Forelimb muscle (tissue), 1 donor: ENCODE results near the gene LAMP1. TPM values are rescaled to one million over a fixed set of nuclear protein-coding genes. Genes with fewer than 3 reads are reported as not detected.
A peak's percentile ranks its signal among the peaks of the same experiment; 100 is the strongest.
"Not testable (repeated sequence)": the region's sequence is repeated elsewhere in the genome, so short reads cannot be mapped to it uniquely, and the experiment has no call there.

Source experiments
- DNase-seq: peaks from one replicate; pipeline ENCODE4 v3.0.0-alpha.2; 2013; ENCODE audit warnings: low read depth
- polyA plus RNA-seq: library from polyadenylated mRNA; unstranded; fragments of 120-200 nt; gene quantifications from one replicate; pipeline ENCODE4 v1.2.1, GENCODE V29; 2013; ENCODE audit not compliant: insufficient read length

The LAMP1 gene, protein sequence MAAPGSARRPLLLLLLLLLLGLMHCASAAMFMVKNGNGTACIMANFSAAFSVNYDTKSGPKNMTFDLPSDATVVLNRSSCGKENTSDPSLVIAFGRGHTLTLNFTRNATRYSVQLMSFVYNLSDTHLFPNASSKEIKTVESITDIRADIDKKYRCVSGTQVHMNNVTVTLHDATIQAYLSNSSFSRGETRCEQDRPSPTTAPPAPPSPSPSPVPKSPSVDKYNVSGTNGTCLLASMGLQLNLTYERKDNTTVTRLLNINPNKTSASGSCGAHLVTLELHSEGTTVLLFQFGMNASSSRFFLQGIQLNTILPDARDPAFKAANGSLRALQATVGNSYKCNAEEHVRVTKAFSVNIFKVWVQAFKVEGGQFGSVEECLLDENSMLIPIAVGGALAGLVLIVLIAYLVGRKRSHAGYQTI
- 79.0 TPM for polyA plus RNA-seq

DNA sequence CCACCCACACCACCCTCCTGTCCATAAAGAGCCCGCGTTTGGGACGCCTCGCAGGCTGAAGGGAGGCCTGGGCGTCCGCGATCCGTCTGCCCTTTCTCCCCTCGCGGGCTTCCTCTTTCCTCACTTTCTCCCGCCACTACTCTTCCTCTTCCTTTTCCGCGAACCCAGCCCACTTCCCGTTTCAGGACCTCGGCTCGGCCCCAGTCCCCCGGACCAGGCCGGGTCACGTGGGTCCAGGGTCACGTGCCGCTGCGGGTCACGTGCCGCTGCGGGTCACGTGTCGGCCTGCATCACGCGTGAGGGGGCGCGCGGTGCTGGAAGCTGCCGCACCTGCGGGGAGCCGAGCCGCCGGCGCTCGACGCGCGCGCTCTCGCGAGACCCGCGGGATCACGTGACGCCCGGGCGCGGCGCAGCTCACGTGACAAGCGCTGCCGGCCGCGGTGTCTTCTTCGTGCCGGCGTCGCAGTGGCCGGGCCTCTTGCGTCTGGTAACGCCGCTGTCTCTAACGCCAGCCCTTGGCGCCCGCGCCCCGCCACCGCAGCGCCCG is at the start of gene LAMP1:
TSS of gene LAMP1 (plus strand) at position 417 of the 547 bp plus-strand sequence. CDS start 196 bp downstream, outside the sequence.
- DNase-seq: peak; percentile 74

DNA sequence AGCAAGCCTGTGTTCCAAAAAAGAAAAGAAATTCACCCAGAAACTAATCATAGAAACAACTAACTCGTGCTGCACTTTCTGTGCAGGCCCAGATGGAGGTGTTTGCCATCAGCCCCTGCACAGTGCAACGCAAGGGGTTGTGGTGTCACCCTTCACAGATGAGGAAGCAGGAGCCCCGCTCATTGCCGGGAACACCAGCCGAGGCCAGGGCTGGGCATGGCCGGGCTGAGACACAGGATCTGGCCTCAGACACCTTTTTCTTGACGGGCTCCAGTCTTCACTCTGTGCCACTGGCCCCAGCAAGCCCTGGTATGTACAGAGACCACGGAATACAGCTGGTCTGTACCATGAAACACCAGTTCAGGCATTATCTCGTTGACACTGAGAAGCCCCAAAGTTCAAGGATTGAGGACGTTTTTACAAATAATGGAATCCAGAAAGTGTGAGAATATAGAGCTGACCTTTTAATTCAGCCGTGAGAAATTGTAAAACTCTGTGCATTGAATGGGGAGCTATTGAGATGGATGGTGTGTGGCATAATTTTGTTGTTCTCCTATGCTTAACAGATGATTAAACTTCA is 44.4 kb upstream of the LAMP1 start:
- DNase-seq: no peak

DNA sequence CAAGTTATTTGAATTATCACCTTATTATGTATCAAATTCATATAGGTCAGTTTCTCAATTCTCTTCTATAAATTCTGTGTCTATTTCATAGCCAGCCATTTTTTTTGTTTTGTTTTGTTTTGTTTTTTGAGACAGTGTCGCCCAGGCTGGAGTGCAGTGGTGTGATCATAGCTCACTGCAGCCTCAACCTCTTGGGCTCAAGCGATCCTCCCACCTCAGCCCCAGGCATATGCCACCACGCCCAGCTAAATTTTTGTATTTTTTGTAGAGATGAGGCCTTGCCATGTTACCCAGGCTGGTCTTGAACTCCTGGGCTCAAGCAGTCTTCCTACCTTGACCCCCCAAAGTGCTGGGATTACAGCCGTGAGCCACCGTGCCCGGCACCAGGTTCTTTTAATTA is 39.1 kb upstream of the LAMP1 start:
- DNase-seq: not testable (repeated sequence)

DNA sequence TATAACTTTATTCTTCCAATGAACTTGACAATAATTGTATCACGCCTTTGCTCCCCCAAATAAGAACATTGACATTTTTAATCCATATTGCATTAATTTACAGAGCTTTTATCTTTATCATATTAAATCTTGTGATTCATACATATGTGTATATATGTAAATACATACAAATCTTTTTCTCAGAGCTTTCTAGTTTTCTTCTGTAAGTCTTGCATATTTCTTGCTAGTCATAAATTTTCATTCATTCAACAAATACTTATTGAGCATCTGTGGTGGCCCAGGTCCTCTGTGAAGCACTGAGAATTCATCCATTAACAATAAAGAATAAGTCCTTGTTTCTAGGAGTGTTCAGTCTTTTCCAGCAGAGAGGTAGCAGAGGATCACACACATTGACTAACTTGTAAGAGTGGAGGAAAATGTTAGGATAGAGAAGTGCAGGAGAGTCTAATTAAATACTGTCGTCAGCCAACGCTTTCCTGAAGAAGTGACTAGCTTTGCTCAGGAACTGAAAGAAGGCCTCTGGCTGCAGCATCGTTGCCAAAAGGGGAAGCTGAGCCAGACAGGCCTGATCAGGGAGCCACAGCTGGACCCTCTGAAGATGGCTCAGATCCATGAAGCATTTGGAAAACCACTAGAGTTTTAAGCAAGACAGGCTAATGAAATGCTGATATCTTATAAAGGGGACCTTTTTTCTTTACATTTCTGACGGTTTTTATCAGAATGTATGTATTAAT is 38.6 kb upstream of the LAMP1 start:
- DNase-seq: no peak

DNA sequence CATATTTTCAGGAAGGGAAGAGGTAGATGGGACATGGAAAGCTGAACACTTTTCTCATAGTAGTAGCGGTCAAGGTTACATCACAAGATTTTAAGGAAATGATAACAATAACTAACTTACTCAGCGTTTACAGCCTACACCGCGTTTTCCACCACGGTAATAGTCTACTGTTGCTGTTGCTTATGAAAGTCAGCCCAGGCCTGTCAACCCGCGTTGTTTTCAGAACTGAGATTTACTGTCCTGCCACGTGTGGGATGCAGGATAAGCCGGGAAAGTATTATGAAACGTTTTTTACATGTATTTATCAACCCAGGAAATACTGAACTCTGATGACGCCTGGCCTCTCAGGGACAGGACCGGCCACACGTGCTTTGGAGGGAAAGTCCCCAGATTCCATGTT is 36.0 kb upstream of the LAMP1 start:
- DNase-seq: no peak

DNA sequence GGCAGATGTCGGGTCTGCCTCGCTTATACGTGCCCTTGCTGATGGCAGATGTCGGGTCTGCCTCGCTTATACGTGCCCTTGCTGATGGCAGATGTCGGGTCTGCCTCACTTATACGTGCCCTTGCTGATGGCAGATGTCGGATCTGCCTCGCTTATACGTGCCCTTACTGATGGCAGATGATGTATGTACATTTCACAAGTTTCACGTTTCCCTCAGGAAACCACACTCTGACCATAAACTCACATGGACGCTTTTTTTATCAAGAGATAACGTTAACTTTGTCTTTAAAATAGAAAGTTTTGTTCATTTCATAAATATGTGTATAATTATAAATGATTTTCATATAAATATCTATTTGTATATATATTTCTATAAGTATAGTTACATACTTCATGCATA is 34.0 kb upstream of the LAMP1 start:
- not testable (repeated sequence) for DNase-seq

DNA sequence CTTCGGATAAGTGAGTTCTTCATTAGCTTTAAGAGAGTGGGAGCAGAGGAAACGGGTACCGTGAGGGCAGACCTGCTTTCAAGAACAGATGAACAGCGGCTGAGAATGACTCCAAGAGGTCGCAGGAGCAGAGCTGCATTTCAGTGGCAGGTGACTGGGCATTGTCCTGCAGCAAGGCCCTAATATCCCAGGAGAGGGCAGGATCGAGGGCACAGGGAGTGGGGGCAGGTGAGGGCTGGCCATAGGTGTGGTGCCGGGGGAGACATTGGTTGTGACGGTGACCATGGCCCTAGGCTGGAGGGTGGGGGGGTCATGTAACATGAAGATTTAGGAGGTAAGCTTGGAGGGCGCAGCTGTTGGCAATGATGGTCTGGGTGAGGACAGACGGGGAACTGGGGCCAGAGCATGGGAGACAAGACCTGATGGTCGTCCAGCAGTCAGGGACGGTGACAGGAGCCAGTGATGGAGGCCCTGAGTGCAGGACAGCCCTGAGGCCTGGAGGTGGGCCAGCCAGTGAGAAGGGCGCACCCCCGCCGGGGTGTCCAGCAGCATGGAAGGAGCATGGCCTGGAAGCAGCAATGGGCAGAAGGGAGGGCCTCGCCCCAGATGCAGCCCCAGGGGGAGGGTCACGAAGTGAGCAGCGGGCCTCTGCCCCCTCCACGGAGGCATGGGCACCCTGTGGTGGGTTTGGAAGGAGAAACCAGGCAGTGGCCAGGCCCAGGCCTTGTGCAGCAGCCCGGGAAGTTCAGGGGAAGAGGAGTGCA is 29.2 kb upstream of the LAMP1 start:
- no peak for DNase-seq

DNA sequence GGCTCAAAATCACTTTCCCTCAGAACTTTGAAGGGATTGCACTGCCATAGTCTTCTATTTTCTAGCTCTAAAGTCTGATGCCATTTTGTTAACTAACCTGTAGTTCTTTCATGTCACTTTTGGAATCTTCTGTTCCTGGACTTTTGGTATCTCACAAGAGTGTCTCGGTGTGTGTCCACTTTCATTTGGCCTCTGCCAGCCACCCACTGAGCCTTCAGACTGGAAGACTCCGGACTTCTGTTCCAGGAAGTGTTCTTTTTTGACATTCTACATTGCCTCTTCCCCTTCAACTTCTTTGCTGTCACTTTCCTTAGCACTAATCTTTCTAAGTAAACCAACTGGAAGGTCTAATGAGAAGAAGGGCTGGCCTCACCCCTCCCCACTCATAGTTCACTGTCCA is 25.0 kb upstream of the LAMP1 start:
- DNase-seq: no peak

DNA sequence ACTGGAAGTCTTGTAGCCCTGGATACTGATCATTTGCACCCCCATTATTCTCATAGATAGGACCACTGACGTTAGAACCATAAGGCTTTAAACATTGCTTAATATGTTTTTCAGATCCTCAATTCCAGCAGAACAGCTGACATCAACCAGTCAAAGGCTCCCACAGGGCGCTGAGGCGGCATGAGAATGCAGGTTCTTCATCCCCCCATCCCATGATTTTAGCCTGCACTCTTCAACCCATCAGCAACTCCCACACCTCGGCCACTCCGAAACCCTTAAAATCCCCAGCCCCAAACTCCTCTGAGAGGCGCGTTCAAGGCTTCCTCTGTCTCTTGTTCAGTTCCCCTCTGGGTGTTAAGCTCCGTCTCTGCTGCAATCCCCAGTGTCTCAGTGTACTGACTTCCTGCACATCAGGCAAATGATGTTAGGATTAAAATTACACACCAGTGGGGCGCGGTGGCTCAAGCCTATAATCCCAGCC is 24.3 kb upstream of the LAMP1 start:
- no peak for DNase-seq

DNA sequence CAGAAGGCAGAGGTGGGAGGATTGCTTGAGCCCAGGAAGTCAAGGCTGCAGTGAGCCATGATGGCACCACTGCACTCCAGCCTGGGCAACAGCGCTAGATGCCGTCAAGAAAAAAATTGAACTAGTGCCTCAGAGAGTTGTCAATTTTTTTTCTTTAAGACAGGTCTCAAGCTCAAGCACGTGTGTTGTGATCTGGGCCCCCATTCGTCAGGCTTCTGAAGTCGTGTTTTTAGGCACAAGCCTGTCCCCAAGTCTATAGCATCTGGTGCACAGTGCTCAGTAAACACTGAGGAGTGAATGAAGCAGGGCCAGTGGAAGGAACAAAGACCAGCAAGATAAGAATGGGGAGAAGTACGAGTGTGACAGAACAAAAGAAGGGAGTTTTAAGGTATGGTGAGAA is 23.7 kb upstream of the LAMP1 start:
- no peak for DNase-seq

DNA sequence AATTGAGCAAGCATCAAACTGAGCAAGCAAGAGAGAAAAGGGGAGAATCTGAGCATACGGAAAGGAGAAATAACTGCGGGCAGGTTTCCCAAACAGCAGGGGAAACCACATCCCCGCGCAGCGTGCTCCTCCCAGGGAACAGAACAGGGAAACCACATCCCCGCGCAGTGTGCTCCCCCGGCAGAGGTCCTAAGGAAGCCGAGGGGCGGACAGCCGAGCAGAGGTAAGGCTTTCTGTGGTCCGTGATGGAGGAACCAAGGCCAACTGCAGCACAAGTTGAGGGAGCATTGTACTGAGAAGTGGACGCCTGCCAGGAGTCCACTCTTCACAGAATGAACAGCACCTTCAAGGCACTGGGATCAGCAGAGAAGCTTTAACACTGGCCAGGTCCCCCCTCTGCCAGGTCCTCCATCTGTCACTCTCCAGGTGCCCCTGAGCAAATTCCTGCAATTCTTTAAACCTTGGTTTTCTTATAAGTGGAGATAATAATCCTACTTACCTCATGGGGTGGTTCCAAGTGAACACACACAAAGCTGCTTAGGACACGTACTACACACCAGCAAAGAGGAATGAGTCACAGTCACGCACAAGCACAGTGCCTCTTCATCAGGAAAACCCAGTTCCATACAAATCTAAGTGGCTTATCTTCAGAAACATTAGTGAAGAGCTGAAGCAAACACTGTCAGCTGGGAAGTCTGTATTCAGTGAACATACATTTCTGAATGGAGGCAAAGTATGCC is 23.0 kb upstream of the LAMP1 start:
- no peak for DNase-seq

DNA sequence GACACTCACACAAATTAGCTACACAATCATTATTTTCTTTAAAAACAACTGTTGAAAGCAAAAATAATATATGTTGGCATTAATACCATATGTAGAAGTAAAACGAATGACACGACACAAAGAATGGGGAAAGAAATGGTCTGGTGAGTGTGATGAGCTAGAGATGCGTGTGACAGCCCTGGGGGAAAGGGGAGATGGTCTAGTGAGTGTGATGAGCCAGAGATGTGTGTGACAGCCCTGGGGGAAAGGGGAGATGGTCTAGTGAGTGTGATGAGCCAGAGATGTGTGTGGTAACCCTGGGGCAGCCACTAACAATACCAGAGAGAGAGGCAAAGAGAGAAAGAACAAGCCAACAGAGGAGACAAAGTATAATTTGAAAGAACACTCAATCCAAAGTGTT is 22.3 kb upstream of the LAMP1 start:
- no peak for DNase-seq

DNA sequence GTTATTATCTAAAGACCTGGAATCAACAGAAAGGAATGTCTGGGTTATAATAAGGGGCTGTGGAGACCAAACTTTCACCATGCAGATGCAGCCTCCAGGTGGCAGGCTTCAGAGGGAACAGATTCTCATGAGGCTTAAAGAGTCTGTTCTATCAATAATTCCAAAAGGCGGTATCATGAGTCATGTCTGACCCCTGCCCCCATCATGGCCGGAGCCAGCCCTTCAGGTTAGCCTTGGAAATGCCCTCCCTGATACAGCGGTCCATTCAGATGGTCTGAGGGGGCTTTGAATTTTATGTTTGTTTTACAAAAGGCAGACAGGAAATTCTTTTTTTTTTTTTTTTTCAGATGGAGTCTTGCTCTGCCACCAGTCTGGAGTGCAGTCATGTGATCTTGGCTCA is 21.7 kb upstream of the LAMP1 start:
- no peak for DNase-seq

DNA sequence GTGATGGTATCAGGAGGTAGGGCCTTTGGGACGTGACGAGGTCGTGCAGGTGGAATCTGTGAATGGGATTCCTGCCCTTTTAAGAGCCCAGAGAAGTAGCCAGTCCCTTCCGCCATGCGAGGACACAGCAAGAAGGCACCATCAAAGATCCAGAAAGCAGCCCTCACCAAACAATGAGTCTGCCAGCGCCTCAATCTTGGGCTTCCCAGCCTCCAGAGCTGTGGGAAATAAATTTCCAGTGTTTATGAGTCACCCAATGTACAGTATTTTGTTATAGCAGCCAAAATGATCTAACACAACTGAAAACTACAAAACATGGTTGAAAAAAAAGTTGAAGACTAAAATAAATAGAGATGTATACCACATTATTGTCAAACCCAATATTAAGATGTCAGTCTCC is 16.9 kb upstream of the LAMP1 start:
- no peak for DNase-seq

DNA sequence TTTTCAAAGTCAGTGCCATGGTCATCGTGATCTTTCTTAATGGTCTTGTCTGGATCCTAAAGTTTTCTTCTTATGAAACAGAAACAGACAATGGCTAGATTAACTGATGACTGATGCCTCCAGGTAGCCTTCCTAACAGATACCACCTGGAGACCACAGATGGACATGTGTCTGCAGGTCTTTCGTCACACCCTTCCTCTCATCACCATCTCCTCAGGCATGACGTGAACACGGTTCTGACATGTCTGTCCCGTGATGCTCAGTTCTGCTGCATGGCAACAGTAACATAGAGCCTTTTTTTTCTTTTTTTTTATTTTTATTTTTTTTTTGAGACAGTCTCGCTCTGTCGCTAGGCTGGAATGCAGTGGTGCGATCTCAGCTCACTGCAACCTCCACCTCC is 13.1 kb upstream of the LAMP1 start:
- DNase-seq: no peak

DNA sequence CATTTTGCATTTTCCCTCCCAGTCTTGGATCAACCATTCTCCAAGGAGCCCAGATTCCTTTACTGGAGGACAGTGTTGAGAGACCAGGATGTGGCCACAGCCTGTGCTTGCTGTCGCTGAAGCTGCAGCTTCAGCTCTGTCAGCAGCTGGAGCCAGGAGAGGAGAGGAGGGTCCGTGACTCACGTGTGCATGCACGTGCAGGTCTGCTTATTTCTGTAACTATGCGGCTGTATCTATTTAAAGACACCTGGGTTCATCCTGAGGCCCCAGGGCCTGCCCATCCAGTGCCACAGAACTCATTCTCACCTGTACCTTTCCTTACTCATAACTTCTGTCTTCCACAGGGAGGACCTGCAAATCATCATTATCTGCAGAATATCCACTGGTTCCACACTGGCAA is 8.2 kb upstream of the LAMP1 start:
- no peak for DNase-seq

DNA sequence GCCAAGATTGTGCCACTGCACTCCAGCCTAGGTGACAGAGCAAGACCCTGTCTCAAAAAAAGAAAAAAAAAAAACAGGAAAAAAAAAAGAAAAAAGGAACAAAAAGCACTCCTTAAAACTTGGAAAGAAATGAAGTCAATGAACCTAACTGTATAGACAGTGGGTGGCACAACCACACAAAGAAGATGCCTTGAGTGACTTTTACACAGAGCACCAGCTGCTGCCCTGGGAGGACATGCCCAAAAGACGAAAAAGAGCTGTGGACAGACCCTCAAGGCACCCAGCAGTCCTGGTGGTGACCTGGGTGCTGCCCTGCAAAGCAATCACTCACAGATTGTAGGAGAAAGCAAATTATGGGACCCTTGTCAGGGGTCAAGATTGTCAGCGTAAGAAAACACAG is 5.9 kb upstream of the LAMP1 start:
- no peak for DNase-seq

DNA sequence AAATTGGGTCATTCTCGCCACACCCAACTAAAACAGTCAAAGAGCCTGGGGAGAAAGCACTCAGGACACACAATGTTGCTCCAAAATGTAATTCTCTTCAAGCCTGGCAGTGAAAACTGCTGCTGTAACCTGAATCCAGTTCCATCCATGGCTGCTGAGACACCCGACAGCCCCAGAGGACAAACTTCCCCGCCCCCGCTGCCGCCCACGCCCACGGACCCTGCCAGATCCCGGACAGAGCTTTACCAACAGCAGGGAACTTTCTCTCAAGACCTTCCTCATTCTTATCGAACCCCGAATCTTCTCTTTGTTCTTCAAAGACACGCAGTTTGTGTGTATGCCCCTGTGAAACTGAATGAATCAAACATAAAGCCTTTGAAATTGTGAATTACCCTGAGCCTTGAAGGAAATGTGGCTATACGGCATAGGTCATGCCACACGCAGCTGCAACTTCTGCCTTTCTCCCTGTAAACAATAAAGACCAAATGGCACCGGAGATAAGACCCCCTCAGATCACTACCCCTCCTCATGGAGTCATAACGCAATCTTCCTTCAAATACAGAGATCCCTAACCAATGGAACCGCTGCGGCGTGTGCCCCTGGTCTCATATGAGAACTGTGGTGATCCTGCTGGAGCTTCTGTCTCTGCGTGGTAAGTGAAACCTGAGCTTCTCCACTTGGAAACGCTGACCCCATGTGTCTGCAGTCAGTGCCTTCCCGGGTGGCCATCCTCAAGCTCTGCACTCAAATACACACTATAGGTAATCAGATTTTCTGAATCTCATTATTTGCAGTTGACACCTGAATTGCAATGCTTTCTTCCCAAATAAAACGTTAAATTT is 4.8 kb upstream of the LAMP1 start:
- DNase-seq: no peak

DNA sequence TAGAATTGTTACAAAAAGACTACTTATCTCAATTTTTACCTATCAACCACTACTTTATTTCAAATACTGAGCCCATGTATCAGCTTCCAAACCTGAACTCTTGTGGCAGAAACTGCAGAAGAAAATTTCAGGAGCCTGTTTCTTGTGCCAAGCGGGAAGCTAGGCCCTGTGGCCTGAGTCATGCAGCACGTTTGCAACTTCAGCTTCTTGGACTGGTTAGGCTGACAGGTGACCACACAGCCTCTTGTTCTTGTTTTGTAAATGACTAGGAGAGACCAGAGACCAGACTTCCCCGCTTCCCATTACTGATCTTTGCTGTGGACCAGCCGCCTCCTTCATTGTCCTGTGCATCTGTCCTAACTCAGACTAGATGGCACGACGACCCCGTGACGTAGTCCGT is 3.4 kb upstream of the LAMP1 start:
- DNase-seq: no peak

DNA sequence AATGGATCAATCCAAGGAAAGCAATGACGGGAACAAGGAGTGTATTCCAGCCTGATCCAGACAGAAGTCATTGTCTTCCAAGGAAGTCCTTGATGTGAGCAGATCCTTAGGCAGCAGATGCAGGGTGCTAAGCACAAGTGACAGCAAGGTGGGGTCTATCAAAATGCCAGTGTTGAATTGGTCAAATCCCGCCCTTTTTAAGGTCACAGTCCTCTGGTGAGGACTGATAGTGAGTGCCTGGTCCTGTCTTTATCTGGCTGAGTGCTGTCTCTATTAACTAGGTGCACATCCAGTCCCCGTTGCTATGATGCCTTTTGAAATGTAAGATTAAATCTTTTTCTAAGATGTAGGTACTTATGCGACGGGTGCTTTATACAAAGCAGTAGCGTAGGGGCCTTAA is 1.3 kb upstream of the LAMP1 start:
- DNase-seq: no peak
